ENCODE measurements around the gene SSC5D. TPM values are rescaled to one million over a fixed set of nuclear protein-coding genes. Genes with fewer than 3 reads are reported as not detected.
A peak's percentile ranks its signal among the peaks of the same experiment; 100 is the strongest.

The SSC5D gene
- total and polyA plus RNA-seq, 4 donors = 0.08 to 1.0 (median 0.51) TPM

DNA sequence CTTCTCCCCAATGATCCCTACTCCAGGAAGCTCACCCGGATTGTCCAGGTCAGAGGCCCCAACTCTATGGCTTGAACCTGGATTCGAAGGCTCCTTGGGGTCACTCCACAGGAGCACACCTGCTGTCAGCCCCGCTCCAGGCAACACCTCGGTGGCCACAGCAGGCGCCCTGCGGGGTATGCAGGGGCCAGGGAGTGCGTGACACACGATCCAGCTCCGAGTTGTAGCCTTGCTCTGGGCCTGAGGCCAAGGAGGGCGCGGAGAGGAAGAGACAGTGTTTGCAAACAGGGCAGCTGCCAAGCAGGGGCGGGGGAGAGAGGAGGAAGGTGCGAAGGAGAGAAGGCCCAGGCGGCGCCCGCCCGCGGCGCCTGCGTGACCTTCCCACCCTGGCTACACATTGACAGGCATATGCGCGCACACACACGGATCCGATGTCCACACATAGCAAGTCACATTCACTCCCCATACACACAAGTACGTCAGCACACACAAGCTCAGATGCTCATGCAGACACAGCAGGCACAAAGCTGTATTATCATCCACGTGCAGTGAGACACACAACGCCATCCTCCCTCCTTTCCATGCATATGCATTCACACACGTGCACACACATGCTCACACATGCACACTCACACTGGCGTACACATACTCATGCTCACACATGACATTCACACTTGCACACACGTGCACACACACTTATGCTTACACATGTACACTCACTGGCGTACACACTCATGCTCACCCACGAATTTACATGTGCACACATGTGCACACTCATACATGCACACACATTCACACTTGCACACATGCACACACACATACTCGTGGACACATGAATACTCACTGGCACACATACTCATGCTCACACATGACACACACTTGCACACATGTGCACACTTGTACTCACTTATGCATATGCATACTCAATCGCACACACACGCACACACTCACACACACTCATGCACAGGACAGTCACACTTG lies 38.3 kb downstream of the SSC5D start:
- H3K9me3 ChIP-seq (ENCODE audit: control insufficient read depth in 4 of 4, low read length in 3 of 4) = no peaks in the 10 kb centered on the region
- H3K27me3 ChIP-seq (ENCODE audit: control insufficient read depth in 4 of 4, insufficient read depth in 4 of 4, low read length in 3 of 4) = no peaks in the 10 kb centered on the region
- H3K27ac ChIP-seq (ENCODE audit: low read depth in 1 of 2, low read length in 2 of 2) = no peak overlapping the region
- H3K4me1 ChIP-seq (ENCODE audit: control insufficient read depth in 4 of 4, insufficient read depth in 4 of 4, low read length in 3 of 4) = peaks cover 0 to 10% (median 5%) of the 10 kb centered on the region in 4 donors
- no peaks in the 10 kb centered on the region for H3K36me3 ChIP-seq (ENCODE audit: control insufficient read depth in 4 of 4, insufficient read depth in 3 of 4, low read depth in 1 of 4, low read length in 3 of 4)
- no peak overlapping the region for H3K4me3 ChIP-seq (ENCODE audit: low read depth in 1 of 3, low read length in 3 of 3)
- WGBS = 25% methylated on average over 35 of the region's 35 CpGs
- DNase-seq (ENCODE audit: low spot score) = peak; percentile 41
- TF ChIP-seq SP1 (IDR thresholded peaks at IDR 0.05) (no peak), NR2F2 (IDR thresholded peaks at IDR 0.05) (peak; percentile 38)
- no peak overlapping the region for H3K9ac ChIP-seq (ENCODE audit: low read depth in 1 of 2, low read length in 2 of 2)

DNA sequence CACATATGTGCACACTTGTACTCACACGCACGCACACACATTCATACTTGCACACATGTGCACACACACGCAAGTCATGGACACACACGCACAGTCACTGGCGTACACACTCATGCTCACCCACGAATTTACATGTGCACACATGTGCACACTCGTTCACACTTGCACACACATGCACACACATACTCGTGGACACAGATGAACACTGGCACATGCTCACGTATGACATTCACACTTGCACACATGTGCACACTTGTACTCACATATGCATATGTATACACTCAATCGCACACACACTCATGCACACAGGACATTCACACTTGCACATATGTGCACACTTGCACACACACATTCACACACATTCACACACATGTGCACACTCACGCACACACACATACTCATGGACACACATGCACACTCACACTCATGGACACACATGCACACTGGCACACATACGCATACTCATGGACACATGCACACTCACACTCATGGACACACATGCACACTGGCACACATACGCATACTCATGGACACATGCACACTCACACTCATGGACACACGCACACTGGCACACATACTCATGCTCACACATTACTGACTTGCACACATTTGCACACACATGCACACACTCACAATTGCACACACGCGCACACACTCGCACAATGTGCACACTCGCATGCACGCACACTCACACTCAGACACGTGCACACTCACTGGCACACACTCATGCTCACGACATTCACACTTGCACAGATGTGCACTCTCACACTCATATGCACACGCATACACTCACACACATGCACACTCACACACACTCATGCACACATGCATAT lies 39.2 kb downstream of the SSC5D start:
- Histone ChIP-seq H3K27ac (ENCODE audit: low read depth in 1 of 2, low read length in 2 of 2) (no peak overlapping the region), H3K27me3 (ENCODE audit: control insufficient read depth in 4 of 4, insufficient read depth in 4 of 4, low read length in 3 of 4) (no peaks in the 10 kb centered on the region), H3K36me3 (ENCODE audit: control insufficient read depth in 4 of 4, insufficient read depth in 3 of 4, low read depth in 1 of 4, low read length in 3 of 4) (no peaks in the 10 kb centered on the region), H3K9ac (ENCODE audit: low read depth in 1 of 2, low read length in 2 of 2) (no peak overlapping the region), H3K4me1 (ENCODE audit: control insufficient read depth in 4 of 4, insufficient read depth in 4 of 4, low read length in 3 of 4) (peaks cover 0 to 10% (median 5%) of the 10 kb centered on the region in 4 donors), H3K4me3 (ENCODE audit: low read depth in 1 of 3, low read length in 3 of 3) (no peak overlapping the region), H3K9me3 (ENCODE audit: control insufficient read depth in 4 of 4, low read length in 3 of 4) (no peaks in the 10 kb centered on the region)
- no peak for TF ChIP-seq SP1 (IDR thresholded peaks at IDR 0.05)
- TF ChIP-seq YY1 (IDR thresholded peaks at IDR 0.05) = no peak
- TF ChIP-seq JUND (IDR thresholded peaks at IDR 0.05) = no peak
- TF ChIP-seq HNF4G (IDR thresholded peaks at IDR 0.05) = no peak
- no peak for TF ChIP-seq TAF1 (conservative IDR thresholded peaks at IDR 0.05)
- TF ChIP-seq, protein P1, sequence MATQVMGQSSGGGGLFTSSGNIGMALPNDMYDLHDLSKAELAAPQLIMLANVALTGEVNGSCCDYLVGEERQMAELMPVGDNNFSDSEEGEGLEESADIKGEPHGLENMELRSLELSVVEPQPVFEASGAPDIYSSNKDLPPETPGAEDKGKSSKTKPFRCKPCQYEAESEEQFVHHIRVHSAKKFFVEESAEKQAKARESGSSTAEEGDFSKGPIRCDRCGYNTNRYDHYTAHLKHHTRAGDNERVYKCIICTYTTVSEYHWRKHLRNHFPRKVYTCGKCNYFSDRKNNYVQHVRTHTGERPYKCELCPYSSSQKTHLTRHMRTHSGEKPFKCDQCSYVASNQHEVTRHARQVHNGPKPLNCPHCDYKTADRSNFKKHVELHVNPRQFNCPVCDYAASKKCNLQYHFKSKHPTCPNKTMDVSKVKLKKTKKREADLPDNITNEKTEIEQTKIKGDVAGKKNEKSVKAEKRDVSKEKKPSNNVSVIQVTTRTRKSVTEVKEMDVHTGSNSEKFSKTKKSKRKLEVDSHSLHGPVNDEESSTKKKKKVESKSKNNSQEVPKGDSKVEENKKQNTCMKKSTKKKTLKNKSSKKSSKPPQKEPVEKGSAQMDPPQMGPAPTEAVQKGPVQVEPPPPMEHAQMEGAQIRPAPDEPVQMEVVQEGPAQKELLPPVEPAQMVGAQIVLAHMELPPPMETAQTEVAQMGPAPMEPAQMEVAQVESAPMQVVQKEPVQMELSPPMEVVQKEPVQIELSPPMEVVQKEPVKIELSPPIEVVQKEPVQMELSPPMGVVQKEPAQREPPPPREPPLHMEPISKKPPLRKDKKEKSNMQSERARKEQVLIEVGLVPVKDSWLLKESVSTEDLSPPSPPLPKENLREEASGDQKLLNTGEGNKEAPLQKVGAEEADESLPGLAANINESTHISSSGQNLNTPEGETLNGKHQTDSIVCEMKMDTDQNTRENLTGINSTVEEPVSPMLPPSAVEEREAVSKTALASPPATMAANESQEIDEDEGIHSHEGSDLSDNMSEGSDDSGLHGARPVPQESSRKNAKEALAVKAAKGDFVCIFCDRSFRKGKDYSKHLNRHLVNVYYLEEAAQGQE (IDR thresholded peaks at IDR 0.05) = no peak
- no peak for TF ChIP-seq NR2F2 (IDR thresholded peaks at IDR 0.05)
- TF ChIP-seq RXRA (IDR thresholded peaks at IDR 0.05) = no peak
- no peak for TF ChIP-seq HNF4A (conservative IDR thresholded peaks at IDR 0.05)
- no peak for TF ChIP-seq RAD21 (IDR thresholded peaks at IDR 0.05)
- TF ChIP-seq, protein P2, sequence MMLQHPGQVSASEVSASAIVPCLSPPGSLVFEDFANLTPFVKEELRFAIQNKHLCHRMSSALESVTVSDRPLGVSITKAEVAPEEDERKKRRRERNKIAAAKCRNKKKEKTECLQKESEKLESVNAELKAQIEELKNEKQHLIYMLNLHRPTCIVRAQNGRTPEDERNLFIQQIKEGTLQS (IDR thresholded peaks at IDR 0.05) = no peak
- TF ChIP-seq, protein P3, sequence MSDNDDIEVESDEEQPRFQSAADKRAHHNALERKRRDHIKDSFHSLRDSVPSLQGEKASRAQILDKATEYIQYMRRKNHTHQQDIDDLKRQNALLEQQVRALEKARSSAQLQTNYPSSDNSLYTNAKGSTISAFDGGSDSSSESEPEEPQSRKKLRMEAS (IDR thresholded peaks at IDR 0.05) = no peak
- TF ChIP-seq FOXA1 (IDR thresholded peaks at IDR 0.05) = no peak
- TF ChIP-seq EGR1 (IDR thresholded peaks at IDR 0.05; ENCODE audit: low read depth in 2 of 2) = no peak
- TF ChIP-seq FOXA2 (IDR thresholded peaks at IDR 0.05) = no peak
- DNase-seq (ENCODE audit: low spot score) = no peak
- WGBS = 85% methylated on average over 22 of the region's 22 CpGs

All from liver (tissue), 9 donors.